Measurements from ENCODE around the gene AHI1.

GRCh38 chr6:135344526-135344925 is 153.0 kb downstream of the AHI1 start:
- TF ChIP-seq, protein P1, sequence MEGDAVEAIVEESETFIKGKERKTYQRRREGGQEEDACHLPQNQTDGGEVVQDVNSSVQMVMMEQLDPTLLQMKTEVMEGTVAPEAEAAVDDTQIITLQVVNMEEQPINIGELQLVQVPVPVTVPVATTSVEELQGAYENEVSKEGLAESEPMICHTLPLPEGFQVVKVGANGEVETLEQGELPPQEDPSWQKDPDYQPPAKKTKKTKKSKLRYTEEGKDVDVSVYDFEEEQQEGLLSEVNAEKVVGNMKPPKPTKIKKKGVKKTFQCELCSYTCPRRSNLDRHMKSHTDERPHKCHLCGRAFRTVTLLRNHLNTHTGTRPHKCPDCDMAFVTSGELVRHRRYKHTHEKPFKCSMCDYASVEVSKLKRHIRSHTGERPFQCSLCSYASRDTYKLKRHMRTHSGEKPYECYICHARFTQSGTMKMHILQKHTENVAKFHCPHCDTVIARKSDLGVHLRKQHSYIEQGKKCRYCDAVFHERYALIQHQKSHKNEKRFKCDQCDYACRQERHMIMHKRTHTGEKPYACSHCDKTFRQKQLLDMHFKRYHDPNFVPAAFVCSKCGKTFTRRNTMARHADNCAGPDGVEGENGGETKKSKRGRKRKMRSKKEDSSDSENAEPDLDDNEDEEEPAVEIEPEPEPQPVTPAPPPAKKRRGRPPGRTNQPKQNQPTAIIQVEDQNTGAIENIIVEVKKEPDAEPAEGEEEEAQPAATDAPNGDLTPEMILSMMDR (conservative IDR thresholded peaks at IDR 0.05 in 1 of 2, IDR thresholded peaks at IDR 0.05 in 1 of 2; ENCODE audit: extremely low read depth in 1 of 2, insufficient read depth in 1 of 2, low read depth in 1 of 2, low read length in 2 of 2): no peak
- no peak for TF ChIP-seq EZH2 (IDR thresholded peaks at IDR 0.05; ENCODE audit: borderline replicate concordance, low read length)

Measured in mammary epithelial cell (primary cell).